Activated CD8-positive, alpha-beta memory T cell treated with anti-CD3 and anti-CD28 coated beads for 1 hour (primary cell): ENCODE measurements around the gene KCNMA1.

ENCODE experiments used
- DNase-seq, 2 donors: peaks; one replicate each; pipeline ENCODE4 v3.0.0-alpha.2; 2020; ENCODE audit warnings: low read depth in 1 of 2; ENCODE audit errors: extremely low read depth in 1 of 2

The KCNMA1 gene

DNA sequence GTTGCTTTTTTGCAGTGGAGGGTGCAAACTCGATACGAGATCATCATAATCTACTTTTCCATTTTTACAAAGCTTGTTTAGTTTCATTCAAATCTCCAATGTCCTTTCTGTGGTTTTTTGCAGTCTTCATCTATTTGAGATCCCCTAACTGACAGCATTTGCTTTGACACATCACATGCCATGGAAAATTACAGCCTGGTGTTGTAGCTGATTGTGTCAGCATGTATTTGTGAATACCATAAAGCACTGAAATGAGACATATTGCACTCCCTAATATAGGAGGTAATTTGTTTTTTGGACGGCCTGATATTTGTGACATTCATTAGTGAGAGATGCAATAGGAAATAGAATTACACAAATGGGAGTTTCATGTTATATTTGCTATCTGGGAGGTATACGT is 620.8 kb downstream of the KCNMA1 start:
- DNase-seq: no peak

GRCh38 chr10:77016278-77016815 is 621.3 kb downstream of the KCNMA1 start:
- DNase-seq: no peak

DNA sequence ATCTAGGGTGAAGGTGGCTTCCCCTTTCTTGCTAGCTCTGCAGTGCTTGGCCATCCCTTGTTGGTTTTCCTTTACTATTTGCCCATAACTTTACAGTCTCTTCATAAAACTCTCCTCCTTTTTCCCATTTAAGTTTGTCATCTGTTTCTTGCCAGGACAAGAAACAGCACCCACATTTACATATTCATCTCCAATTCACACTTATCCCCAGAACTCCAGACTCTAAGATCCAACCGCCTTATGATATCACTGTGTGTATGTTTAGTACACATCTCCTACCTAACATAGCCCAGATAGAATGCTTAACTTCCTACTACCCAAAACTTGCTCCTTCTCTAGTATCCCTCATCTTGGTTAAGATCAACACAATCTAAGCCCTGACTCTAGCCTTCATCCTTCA is 622.2 kb downstream of the KCNMA1 start:
- DNase-seq: no peak

DNA sequence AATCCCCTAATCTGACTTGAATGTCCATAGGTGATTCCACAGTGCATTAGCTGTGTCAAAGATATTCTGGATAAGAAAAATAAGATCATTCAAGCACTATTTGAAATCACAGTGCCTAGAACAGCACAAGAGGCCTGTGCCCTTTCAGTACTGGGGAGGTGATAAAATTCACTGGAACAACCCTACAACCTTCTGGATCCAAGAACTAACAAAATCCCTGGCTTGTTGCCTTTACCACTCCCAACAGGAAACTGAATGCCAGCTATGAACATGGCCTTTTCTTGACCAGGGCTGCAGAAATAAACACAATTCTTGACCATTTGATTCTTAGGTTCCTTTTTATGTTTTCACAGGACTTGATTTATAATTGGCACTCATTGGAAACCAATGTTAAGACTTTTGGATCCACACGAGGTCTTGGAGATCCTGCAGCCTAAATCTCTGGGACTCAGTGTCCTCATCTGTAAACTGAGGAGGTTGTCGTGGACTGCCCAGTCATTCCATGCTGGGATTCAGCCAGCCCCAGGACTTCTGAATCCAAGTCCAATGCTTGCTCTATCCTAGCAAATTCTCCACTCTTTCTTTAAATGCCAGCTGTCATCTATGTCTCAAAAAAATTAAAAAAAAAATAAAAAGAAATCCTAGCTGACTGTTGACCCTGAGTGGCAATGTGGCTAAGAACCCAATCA is 624.7 kb downstream of the KCNMA1 start:
- DNase-seq: no peak

- DNase-seq: no peak
Measured at GRCh38 chr10:77011874-77012811, 625.5 kb downstream of the KCNMA1 start.

- no peak for DNase-seq
Measured at GRCh38 chr10:77010430-77010829, 627.2 kb downstream of the KCNMA1 start.

DNA sequence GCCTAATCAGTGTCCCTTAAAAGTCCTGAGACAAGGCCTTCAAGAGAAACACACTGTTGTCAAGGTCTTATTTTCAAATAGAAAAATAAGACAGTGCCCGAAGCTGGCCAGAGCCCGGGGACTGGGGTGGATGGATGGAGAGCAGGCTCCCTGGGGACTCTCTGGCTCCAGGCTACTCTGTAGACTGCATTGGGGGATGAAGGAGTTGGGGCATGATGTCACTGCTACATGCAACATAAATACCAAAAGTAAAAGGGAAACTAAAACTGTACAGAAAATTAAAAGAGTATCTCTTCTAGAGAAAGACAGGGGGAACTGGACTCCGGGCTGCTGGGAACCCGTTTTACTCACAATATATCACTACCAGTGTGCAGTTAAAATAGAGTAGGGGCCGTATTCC is 629.8 kb downstream of the KCNMA1 start:
- DNase-seq: no peak

DNA sequence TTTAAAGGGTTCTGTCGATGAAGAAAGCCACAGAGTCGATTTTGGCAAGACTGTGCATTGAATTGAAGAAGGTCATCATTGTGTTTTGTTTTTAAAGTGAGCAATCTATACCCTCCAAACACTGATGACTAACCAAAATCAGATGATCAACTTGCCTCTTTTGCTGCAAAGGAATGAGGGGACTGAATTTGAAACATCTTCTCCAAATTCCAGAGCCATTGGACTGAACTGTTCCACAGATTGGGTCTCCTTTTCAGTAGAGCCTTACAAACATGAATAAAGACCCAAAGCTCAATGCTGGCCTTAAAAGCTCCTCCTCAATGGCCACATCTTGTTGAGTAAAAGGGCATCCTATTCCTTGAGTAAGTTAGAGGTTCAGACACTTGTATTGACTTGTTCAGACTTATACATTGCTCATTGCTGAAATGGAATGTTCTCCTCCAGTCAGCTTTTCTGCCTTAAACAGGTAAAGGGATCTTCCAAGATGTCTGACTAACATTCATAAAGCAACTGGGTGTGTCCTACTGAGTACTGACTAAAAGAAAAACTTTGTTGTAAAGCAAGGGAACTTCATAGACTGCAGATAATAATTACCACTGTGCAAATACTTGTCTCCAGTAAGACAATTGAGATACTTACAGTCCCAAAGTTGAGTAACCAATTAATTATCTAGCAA is 630.6 kb downstream of the KCNMA1 start:
- no peak for DNase-seq

DNA sequence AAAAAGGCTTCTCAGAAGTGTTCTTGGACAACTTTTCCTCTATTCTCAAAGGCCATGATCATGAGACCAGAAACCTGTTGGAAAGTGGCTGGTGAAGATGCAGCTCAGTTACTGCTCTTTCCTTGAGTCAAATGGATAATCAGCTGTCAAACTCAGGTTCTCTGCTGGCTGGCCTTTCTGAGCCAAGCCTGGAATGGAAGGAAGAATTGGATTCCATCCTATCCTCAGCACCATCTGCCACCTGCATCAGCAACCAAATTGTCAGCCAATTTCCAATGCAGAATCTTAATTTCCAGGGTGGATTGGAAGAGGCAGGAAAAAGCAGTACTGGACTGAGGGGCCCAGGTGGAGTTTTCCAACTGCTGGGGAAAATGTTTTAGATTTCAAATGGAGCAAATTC is 631.7 kb downstream of the KCNMA1 start:
- DNase-seq: no peak

GRCh38 chr10:77004917-77005564 is 632.6 kb downstream of the KCNMA1 start:
- DNase-seq: no peak

DNA sequence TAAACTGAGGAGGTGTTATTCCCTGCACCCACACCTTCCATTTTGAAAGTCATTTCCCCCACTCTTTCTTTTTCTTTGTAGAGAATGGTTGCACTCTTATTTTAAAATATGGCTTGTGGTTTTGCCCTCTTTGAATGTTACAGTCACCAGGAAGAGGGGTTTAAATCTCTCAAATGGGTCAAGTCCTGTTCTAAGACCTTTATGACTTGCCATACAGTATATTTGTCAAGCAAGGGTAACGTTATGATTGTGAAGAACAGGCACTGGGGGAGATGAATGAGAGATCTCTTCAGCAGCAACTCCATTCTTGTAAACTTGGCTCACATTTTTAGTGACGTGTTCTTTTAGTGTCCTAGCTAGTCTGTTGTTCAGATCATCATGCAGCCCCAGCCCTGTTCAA is 634.7 kb downstream of the KCNMA1 start:
- DNase-seq: no peak

DNA sequence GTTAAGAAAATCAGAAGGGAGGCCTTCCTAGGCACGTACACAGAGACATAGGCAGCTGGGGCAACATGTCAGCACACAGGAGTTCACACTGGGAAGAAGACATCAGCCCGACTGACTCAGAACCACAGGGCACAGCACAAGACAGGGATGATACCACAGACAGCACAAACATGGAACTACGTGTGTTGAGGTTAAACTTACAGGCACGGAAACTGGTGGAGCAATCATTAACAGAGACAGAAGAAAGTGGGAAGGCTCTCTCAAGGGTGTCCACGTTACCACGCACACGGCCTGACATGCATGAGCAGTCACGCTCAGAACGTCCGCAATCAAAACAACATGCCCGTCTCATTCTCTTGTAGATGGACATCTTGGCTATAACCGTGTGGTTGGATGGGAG is 636.4 kb downstream of the KCNMA1 start:
- DNase-seq: no peak

- DNase-seq: no peak
Measured at GRCh38 chr10:76998451-76998850, 639.2 kb downstream of the KCNMA1 start.

- no peak for DNase-seq
Measured at GRCh38 chr10:76997631-76998030, 640.0 kb downstream of the KCNMA1 start.

DNA sequence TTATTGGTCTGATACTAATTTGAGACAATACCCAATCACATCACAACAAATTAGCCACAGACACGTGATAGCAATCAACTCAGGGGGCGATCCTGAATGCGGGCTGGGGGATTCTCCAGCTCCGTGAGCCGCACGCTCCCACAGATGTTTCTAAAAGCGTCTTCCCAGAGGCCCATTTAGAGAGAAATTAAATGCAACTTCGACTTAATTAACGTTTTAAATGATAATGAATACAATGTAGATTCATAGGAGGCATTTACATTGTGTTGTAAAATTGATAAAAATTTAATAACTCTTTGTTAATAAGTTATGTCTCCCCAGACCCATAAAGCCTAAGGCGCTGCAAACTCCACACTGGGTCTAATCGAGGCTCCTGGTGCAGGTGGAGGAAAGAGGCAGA is 642.6 kb downstream of the KCNMA1 start:
- DNase-seq: no peak

DNA sequence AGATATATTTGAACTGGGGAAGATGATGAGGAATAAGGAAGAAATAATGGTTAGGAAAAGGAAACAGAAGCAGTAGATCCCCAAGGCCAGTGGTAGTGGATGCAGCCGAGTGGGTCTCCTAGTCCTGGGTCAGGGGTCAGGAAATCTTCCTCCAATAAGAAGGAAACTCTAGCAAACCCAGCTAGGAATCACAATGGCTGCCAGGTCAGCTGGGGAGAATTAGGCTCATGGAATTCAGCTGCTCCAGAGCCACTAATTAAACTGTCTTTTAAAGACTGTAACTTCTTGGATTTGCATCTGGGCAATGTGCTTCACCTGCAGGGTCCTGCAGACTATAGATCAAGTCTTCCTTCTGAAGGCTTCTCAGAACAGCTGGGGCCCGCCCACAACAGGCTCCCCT is 644.4 kb downstream of the KCNMA1 start:
- no peak for DNase-seq

DNA sequence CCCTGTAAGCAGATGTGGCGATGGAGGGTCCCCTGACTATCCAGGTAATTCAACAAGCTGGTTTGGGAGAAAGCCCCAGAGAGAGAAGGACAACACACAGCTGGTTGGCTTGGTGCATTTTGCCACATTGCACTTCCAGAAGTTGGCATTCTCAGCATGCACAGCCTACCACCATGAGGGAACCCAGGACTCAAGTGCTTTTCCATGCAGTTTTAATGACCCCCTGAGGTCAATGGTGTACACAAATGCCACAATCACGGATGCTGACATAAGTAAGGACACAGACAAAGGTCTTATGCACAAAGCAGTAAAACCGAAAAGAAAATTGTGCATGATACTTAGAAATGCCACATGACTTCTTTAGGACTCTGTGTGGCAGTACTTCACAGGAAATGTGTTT is 645.1 kb downstream of the KCNMA1 start:
- no peak for DNase-seq

GRCh38 chr10:76991621-76992020 is 646.0 kb downstream of the KCNMA1 start:
- no peak for DNase-seq

DNA sequence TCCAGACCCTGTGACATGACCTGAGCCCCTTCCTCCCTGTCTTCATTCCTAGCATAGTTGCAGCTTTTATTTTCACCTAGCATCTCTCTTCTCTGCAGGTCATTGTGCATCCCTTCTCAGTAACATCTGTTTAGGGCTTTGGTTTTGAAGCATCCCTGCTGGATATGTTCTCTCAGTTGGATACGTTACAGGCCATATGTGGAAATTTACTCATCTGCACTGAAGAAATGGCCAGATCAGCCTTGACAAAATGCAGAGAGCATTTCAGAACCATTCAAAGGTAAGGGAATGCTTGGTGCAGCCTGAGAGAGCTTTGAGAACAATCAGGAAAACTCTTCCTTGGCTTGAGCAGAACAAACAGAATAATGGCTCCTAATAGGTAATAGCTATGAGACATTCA is 647.0 kb downstream of the KCNMA1 start:
- DNase-seq: no peak

DNA sequence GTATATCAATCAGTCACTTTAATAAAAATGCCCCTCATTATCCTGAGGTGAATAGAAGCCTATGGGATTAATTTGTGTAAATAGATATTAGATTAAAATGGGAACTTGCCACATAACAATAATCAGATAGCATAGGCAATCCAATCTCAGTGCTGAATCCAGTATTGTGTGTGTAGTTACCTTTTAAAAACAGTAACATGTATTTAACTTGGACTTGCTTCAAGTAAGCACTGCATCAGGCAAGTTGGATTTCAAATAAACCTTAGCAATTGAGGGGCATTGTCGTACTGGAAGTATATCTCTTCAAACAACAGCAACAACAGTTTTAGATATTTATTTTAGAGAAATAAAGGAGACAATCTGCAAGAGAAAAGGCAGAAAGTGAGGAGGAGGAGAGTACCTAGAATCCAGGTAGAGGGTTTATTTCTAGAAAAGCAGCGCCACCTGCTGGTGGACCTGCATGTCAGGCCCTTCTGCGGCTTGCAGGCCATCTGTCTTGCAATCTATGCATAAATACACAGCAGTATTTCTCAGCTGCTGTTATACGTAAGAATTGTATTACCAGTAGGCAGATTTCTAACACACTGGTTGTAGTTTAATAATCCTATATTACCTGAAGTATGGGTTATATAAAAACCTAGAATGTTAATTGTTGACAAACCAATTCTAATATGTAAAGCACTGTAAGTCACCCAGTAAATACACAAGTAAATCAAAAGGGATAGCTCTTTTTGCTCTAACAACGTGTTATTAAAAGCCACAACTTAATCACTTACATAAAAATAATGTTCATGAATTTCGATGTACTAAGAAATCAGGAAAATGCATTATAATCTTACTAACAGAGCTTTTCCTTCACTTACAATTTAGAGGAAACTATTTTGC is 652.8 kb downstream of the KCNMA1 start:
- DNase-seq: peak; percentile 21 to 45
